ENCODE data around the gene CFDP1.

Gene CFDP1

GRCh38 chr16:75250809-75251279, 182.5 kb downstream of the CFDP1 start:
- no peak for DNase-seq (ENCODE audit: low spot score)

GRCh38 chr16:75250089-75250808, 183.1 kb downstream of the CFDP1 start:
- DNase-seq (ENCODE audit: low spot score), result no peak

GRCh38 chr16:75249441-75249840, 183.9 kb downstream of the CFDP1 start:
- DNase-seq (ENCODE audit: low spot score), result no peak

- DNase-seq (ENCODE audit: low spot score), result no peak
Observed at GRCh38 chr16:75248536-75249380, 184.5 kb downstream of the CFDP1 start.

GRCh38 chr16:75248142-75248535, 185.2 kb downstream of the CFDP1 start:
- peak; percentile 94 for DNase-seq (ENCODE audit: low spot score)

GRCh38 chr16:75247249-75247648, 186.1 kb downstream of the CFDP1 start:
- DNase-seq (ENCODE audit: low spot score), result peak; percentile 93

- DNase-seq (ENCODE audit: low spot score), result no peak
Observed at GRCh38 chr16:75246504-75247205, 186.6 kb downstream of the CFDP1 start.

GRCh38 chr16:75244844-75245758, 188.2 kb downstream of the CFDP1 start:
- DNase-seq (ENCODE audit: low spot score), result peak; percentile 96

GRCh38 chr16:75244225-75244809, 189.0 kb downstream of the CFDP1 start:
- DNase-seq (ENCODE audit: low spot score), result no peak

Measured in pons (tissue), 1 donor.